ENCODE results near the gene SLC3A2. TPM values are rescaled to one million over a fixed set of nuclear protein-coding genes. Genes with fewer than 3 reads are reported as not detected.

Gene SLC3A2
- total RNA-seq, 1 experiment from 2014 or later: 290 TPM

DNA sequence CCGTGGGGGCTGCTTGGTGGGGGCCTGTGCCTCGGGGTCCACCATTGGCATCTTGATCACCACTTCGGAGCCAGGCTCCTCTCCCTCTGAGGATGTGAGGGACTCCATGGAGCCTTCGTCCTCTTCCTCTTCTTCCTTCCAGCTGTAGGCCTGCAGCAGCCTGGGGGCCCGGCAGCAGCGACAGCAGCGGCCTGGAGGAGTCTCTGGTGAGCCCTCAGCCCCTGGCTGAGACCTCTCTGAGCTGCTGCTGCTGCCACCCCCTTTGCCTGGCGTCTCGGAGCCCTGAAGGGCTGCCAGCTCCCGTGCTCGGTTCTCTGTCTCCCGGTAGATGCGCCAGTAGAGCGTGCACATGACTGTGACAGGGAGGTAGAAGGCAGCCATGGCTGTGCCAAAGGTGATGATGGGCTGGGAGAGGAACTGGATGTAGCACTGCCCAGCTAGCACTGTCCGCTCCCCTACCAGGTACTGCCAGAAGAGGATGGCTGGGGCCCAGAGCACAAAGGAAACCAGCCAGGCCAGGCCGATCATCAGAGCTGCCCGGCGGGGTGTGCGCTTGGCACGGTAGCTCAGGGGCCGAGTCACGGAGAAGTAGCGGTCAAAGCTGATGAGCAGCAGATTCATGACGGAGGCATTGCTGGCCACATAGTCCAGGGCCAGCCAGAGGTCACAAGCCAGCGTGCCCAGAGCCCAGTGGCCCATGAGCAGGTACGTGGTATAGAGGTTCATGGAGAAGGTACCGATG is 29.6 kb downstream of the SLC3A2 start:
- no peak overlapping the region for H3K56ac ChIP-seq (ENCODE audit: insufficient read length, low read depth, low read length)
- H3K23ac ChIP-seq (ENCODE audit: insufficient read length, low read depth, low read length): no peak overlapping the region
- H2BK20ac ChIP-seq (ENCODE audit: low read depth, low read length, poor library complexity, severe bottlenecking): no peak overlapping the region
- no peak overlapping the region for H2AFZ ChIP-seq (ENCODE audit: low read length)
- Mint-ChIP-seq H3K4me3 (0 out of 5 replicates have a peak overlapping the region, but pooled peaks of 1 of the 2 experiments have one; percentile 29), H3K27ac (peak overlapping the region in 1 of 3 experiments; percentile 85; a peak in 2 of 7 replicates), H3K4me1 (peaks cover 21 to 28% of the 10 kb centered on the region in 2 experiments), H3K9me3 (peaks cover 2 to 5% of the 10 kb centered on the region in 2 experiments; a peak in 2 of 5 replicates), H3K36me3 (ENCODE audit: insufficient read depth in 1 of 3, low read depth in 3 of 3) (peaks cover 0 to 6% (median 0%) of the 10 kb centered on the region in 3 experiments; a peak in 1 of 7 replicates), H3K27me3 (ENCODE audit: low read depth) (peaks cover 13% of the 10 kb centered on the region)
- TF ChIP-seq, protein P1, sequence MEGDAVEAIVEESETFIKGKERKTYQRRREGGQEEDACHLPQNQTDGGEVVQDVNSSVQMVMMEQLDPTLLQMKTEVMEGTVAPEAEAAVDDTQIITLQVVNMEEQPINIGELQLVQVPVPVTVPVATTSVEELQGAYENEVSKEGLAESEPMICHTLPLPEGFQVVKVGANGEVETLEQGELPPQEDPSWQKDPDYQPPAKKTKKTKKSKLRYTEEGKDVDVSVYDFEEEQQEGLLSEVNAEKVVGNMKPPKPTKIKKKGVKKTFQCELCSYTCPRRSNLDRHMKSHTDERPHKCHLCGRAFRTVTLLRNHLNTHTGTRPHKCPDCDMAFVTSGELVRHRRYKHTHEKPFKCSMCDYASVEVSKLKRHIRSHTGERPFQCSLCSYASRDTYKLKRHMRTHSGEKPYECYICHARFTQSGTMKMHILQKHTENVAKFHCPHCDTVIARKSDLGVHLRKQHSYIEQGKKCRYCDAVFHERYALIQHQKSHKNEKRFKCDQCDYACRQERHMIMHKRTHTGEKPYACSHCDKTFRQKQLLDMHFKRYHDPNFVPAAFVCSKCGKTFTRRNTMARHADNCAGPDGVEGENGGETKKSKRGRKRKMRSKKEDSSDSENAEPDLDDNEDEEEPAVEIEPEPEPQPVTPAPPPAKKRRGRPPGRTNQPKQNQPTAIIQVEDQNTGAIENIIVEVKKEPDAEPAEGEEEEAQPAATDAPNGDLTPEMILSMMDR (conservative IDR thresholded peaks at IDR 0.05): no peak
- H2BK15ac ChIP-seq (ENCODE audit: low read depth, low read length): no peak overlapping the region
- H3K4ac ChIP-seq (ENCODE audit: low read depth, low read length): no peak overlapping the region
- no peak overlapping the region for H3K27ac ChIP-seq (ENCODE audit: insufficient read length, low read depth, low read length)
- H3K9me3 ChIP-seq (ENCODE audit: control insufficient read depth, low read depth, low read length): no peaks in the 10 kb centered on the region
- H3K9ac ChIP-seq (ENCODE audit: extremely low read depth, insufficient read length, low read length): no peak overlapping the region
- H3K23me2 ChIP-seq (ENCODE audit: insufficient read length, low read depth, low read length, poor library complexity, severe bottlenecking): no peaks in the 10 kb centered on the region
- WGBS (ENCODE audit: extremely low coverage, insufficient read length, low lambda C conversion rate): no CpG with 5 or more reads among the region's 27 CpGs
- no peaks in the 10 kb centered on the region; the same call in 1 of the 2 replicates for H3K27me3 ChIP-seq (ENCODE audit: insufficient read depth, low read length)
- no peaks in the 10 kb centered on the region for H3K79me2 ChIP-seq (ENCODE audit: insufficient read depth, low read length)
- peak overlapping the region; percentile 36 for H3K4me2 ChIP-seq (ENCODE audit: insufficient read depth, insufficient read length, low read length)
- peak overlapping the region; percentile 13 for H3K14ac ChIP-seq (ENCODE audit: insufficient read depth, low read length)
- no peak overlapping the region for H2AK5ac ChIP-seq (ENCODE audit: insufficient read length, low read length)
- peak overlapping the region; percentile 80 for H3K18ac ChIP-seq (ENCODE audit: insufficient read length, low read depth, low read length)
- no peak overlapping the region for H4K5ac ChIP-seq (ENCODE audit: insufficient read length, low read depth, low read length)
- H3K4me1 ChIP-seq (ENCODE audit: insufficient read depth, low read length): peaks cover 3% of the 10 kb centered on the region; the same call in 1 of the 2 replicates
- H4K91ac ChIP-seq (ENCODE audit: insufficient read length, low read depth, low read length): no peak overlapping the region
- no peak overlapping the region for H2BK5ac ChIP-seq (ENCODE audit: insufficient read length, low read length)
- no peaks in the 10 kb centered on the region for H4K20me1 ChIP-seq (ENCODE audit: control insufficient read depth, insufficient read depth, insufficient read length)
- H3K79me1 ChIP-seq (ENCODE audit: insufficient read depth, low read depth, low read length, poor library complexity, severe bottlenecking): no peaks in the 10 kb centered on the region
- no peak overlapping the region for H3T11ph ChIP-seq (ENCODE audit: low read length)
- H4K8ac ChIP-seq (replicated peaks; ENCODE audit: insufficient read length, low read depth, low read length): no peak overlapping the region
- no peak for DNase-seq
- H2BK120ac ChIP-seq (ENCODE audit: low read depth, low read length, poor library complexity, severe bottlenecking): no peak overlapping the region
- H2BK12ac ChIP-seq (ENCODE audit: insufficient read length, low read depth, low read length): no peak overlapping the region

Data from H9 (cell line).